ENCODE results near the gene MRTFA. TPM values are rescaled to one million over a fixed set of nuclear protein-coding genes. Genes with fewer than 3 reads are reported as not detected.

The MRTFA gene
- polyA plus RNA-seq, 1 donor, result 35.9 TPM

GRCh38 chr22:40423882-40424640, 212.5 kb downstream of the MRTFA start:
- DNase-seq, result no peak

GRCh38 chr22:40423310-40423688, 213.2 kb downstream of the MRTFA start:
- no peak for DNase-seq

GRCh38 chr22:40422558-40423309, 213.8 kb downstream of the MRTFA start:
- no peak for DNase-seq

DNA sequence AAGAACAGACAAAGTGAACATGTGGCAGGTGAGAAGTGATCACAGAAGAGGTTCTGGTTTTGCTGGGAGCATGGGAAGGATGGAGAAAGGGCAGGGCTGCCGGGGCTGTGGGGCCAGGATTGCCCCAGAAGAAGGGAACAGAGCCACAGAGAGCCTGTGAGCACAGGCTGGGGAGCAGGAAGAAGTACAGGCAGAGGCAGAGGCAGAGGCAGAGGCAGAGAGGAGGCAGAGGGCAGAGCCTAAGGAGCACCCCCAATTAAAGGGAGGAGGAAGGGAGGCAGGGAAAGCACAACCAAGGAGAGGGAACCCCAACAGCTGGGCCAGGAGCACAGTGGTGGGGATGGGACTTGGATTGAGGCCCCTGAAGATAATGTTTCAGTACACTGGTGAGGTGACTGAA, 214.6 kb downstream of the MRTFA start:
- no peak for DNase-seq

GRCh38 chr22:40421082-40421350, 215.5 kb downstream of the MRTFA start:
- DNase-seq, result no peak

DNA sequence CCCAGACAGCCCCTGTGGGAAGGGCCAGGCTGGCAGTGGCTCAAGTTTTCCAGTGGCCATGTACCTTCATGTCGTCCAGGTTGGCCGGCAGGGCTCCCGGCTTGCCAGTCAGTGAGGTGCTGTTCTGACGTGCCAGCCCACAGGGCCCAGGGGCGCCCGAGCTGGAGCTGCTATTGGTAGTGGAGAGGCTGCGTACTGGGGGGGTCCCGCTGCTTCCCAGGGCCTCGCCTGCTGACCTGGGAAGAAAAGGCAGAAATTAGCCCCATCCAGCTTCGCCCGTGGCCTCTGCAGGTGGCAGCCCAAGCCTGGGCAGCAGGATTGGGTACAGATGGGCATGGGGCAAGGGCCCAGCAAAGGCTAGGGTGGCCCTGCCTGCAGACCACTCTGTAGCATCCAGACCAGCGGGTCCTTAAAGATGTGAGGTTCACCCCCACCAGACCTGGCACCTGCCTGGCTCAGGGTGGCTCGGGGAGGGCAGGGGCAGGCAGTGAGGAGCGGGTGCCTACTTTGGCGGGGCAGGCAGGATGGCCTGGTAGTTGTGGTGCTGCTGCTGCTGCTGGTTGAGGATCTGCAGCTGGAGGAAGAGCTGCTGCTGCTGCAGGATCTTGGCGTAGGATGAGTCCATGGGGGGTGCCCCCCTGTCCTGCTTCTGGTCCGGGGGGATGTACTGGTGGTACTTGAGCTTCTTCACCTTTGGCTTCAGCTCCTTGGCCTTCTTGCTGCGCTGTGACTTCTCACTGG, 216.0 kb downstream of the MRTFA start:
- no peak for DNase-seq

GRCh38 chr22:40419718-40420117, 216.8 kb downstream of the MRTFA start:
- DNase-seq, result no peak

DNA sequence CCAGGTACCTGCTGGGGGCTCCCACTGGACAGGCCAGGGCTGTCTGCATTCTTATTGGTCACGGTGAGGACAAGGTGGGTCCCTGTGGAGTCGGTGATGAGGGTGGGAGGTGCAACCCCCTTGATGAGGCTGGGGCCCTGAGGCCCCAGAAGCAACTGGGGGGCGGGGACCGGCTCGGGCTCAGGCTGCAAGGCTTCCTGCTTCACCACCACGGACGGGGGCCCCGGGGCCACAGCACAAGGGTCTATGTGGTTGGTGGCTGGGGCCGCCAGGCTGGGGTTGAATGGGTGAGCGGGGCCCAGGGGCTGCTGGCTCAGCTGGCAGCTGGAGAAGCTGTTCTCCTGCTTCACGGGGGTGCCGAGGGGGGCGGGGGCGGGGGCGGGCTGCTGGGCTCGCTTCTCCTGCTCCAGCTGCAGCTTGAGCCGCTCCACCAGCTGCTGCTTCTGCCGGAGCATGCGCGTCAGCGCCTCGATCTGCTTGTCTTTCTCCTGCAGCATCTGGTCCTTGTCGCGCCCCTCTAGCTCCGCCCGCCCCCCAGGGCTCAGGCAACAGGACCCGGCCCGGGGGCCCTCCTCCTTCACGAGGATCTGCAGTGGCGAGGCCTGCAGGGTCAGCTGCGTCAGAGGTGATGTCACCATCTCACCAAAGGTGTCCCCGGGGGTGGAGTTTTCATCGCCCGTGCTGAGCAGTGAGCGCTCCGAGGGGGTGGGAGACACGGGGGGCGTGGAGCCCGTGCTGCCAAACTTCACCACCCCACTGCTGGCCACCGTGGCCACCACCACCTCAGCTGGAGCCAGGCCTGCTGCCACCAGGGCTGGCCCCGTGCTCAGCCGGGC, 217.9 kb downstream of the MRTFA start:
- DNase-seq, result peak; percentile 57

GRCh38 chr22:40417881-40418280, 218.6 kb downstream of the MRTFA start:
- DNase-seq, result no peak

DNA sequence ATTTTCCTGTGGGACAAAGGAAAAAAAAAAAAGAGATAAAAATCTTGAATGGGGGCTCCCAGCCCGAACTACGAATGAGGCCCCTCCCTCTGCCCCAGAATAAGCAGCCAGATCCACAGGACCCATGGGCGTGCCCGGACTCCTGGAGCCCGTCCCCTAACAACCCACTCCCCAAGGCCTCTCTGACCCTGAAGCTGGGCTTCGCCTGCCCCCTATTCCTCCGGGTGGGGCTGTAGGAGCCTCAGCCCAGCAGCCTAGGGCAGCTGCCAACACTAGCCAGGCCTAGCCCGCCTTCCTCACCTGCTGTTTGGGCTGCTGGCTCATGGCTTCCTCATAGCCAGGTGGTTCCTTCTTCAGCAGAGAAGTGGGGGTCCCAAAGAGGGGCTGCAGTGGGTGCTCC, 219.5 kb downstream of the MRTFA start:
- no peak for DNase-seq

- DNase-seq, result no peak
Measured at GRCh38 chr22:40416636-40417035, 219.9 kb downstream of the MRTFA start.

DNA sequence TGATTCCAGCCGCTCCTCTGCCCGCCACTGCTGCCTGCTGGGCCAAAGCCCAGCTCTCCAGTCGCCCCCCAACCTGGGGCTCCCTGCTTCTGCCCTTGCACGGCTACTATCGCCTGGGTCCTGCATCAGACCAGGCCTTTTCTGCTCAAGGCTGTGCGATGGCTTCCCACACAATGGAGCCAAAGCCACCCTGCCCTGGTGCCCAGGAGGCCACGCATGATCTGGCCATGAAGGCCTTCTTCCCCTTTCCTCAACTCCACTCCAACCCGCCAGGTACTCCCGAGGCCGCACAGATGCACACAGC, 220.3 kb downstream of the MRTFA start:
- DNase-seq, result no peak

DNA sequence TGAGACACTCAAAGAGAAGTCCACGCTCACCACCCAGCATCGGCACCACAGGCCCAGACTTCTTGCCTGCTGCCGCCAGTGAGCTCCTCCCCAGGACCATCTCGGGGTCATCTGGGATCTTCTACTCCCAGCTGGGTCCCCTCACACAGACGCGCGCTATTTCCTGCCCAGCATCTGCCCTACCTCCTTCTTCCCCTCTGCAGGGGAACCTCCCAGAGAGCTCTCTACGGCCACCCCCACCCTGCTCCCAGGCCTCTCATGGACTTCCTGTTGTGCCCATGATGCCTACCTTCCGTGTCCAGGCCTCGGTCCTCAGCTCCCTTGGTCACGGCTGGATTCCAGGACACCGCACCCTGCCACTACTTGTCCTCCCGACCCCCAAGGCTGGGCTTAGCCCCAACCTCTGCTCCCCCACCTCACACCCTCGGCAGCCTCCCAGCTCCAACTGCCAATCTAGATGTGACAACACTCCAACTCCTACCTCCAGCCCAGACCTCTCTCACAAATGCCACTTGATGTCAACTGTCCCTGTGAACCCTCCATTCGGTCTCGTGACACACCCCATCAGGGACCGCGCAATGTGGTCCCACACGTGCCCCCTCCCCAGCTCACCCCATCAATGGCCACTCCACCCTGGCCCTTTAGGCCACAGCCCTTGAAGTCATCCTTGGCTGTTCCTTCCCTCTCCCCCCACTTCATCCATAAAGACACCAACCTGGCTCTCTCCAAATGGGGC, 220.8 kb downstream of the MRTFA start:
- DNase-seq, result no peak

DNA sequence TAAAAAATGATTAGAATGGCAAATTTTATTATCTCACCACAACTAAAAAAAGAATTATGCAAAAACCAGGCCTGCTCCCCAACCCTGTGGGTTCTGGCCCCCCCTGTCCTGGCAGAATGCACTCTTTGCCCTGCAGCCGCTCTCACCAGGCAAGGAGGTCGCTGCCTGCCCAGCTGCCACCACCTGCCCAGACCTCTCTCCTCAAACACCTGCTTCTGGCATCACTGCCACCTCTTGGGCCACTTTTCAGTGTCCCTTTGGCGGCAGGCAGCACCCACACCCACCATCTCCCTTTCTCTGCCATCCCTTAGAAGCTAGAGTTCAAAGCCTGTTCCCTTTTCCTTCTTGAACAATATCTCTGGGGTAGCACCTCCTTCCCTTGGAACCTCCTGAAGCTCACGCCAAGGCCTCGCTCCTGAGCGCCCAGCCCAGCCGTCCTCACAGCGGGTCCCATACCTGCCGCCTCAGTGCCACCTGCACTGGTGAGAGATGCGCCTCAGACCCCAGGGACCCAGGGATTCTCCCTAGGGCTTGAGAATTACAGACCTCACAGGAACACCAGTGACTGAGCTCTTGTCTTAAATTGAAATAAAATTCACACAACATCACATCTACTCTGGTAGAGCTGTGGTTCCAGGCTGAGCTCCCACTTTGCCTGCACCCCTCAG, 221.5 kb downstream of the MRTFA start:
- DNase-seq, result no peak

DNA sequence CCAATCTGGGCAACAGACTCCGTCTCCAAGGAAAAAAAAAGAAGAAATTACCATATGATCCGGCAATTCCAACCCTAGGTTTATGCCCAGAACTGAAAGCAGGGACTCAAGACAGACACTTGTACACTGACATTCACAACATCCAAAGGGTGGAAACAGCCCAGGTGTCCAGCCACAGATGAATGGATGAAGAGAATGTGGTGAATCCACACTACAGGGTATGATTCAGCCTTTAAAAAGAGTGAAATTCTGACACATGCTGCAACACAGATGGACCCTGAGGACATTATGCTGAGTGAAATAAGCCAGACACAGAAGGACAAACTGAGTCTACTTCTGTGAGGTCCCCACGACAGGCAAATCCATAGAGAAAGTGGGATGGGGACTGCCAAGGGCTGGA, 222.2 kb downstream of the MRTFA start:
- DNase-seq, result no peak

DNA sequence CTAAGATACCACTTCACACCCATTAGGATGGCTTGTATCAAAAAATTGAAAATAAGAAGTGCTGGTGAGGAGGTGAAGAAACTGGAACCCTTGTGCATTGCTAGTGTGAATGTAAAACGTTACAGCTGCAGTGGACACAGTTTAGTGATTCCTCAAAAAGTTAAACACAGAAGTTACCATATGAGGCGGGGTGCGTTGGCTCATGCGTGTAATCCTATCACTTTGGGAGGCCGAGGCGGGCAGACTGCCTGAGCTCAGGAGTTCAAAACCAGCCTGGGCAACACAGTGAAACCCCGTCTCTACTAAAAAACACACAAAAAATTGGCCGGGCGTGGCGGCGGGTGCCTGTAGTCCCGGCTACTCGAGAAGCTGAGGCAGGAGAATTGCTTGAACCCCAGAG, 222.6 kb downstream of the MRTFA start:
- DNase-seq, result no peak

- no peak for DNase-seq
Measured at GRCh38 chr22:40412441-40412840, 224.1 kb downstream of the MRTFA start.

DNA sequence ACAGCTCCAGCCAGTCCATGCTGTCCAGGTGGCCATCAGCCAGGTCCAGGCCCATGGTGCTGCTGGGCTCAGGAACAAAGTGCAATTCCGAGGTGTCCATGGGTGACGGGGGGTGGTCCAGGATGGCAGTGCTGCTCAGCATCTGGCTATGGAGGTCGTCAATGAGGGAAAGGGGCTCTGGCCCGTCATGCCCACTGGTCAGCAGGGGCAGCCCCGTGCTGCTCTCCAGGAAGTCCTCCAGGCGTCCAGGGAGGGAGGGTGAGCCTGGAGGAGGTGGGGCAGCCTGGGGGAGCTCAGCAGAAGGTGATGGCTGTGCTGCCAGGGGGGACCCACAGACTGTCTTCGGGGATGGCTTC, 225.0 kb downstream of the MRTFA start:
- DNase-seq, result no peak

DNA sequence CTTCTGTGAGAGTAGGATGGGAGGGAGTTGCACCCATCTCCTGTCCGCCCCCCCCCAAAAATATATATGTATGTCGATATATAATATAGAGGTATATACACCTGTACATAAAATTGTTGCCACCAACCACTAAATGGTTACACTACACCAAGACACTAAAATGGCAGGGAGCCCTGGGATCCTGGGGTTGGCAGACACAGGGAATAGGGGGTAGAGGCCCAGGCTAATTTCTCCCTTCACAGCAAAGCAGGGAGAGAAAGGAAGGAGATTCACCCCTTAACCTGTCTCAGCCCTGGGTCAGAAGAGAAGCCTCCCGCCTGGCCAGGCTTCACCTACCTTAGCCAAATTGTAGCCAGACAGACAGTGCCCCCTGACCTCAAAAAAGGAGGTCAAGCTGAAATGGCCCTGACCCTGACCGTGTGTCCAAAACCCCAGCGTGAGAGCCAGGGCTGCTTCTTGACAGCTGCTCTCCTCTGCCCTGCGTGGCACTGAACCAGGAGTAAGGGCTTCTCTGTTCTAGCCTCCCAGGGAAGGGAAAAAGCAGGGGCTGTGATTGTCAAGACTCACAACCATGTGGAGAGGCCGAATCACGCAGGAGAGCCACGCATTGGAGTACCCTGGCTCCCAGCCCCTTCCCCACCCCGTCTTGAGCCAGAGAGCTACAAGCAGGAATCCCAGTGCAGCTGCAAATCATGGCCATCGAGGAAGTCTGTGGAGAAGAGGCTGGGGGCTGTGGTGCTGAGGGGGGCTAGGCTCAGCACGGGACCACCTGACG, 225.6 kb downstream of the MRTFA start:
- DNase-seq, result no peak

DNA sequence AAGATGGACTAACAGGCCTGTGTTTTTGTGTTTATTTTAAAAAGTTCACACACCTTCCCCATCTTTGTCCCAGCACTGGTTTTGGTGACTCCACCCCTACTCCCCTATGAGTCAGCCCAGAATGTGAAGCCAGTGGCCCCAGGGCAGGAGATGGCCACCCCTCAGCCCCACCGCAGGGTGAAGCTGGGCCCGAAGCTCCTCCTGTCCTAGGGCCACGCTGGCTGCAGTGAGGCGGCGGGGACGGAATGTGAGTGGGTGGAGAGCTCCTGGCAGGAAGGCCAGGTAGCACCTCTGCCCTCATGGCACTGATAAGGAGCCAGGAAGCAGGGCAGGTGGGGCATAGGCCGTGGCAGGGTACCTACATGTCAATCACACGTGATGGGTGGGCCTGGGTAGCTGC, 226.2 kb downstream of the MRTFA start:
- DNase-seq, result no peak

GRCh38 chr22:40409613-40410113, 226.9 kb downstream of the MRTFA start:
- DNase-seq, result no peak

Data from hindlimb muscle (tissue), 1 donor.